SK-N-SH treated with all-trans-retinoic acid at 6 μM for 48 hours (cell line): ENCODE results near the gene DERL3.

Source experiments
- ARNTL ChIP-seq: fragments of 450-650 bp; formaldehyde crosslinking; IDR thresholded peaks from 2 replicates; pipeline ENCODE4 v1.5.0; 2020; ENCODE audit warnings: low read depth, mild to moderate bottlenecking, moderate library complexity, borderline replicate concordance
- BACH2 ChIP-seq: fragments of 250-450 bp; sonication (Bioruptor Pico); IDR thresholded peaks from 2 replicates; pipeline ENCODE4 v1.9.0; 2021; ENCODE audit warnings: mild to moderate bottlenecking, borderline replicate concordance
- CSDC2 ChIP-seq: fragments of 250-450 bp; sonication (Bioruptor Pico); IDR thresholded peaks from 2 replicates; pipeline ENCODE4 v1.5.0; 2020; ENCODE audit warnings: mild to moderate bottlenecking, moderate library complexity
- PATZ1 ChIP-seq: fragments of 250-450 bp; sonication (Bioruptor Pico); IDR thresholded peaks from 2 replicates; pipeline ENCODE4 v1.8.0; 2020; ENCODE audit warnings: mild to moderate bottlenecking, moderate library complexity, borderline replicate concordance
- RARB ChIP-seq: fragments of 250-450 bp; sonication (Bioruptor Pico); IDR thresholded peaks from 2 replicates; pipeline ENCODE4 v1.8.0; 2021; ENCODE audit warnings: mild to moderate bottlenecking, moderate library complexity
- TCF4 ChIP-seq: fragments of 250-450 bp; sonication (Bioruptor Pico); IDR thresholded peaks from 2 replicates; pipeline ENCODE4 v1.8.0; 2021; ENCODE audit warnings: mild to moderate bottlenecking, moderate library complexity, borderline replicate concordance
- ZC3H10 ChIP-seq: fragments of 250-450 bp; sonication (Bioruptor Pico); IDR thresholded peaks from 2 replicates; pipeline ENCODE4 v1.5.1; 2021; ENCODE audit warnings: mild to moderate bottlenecking, moderate library complexity
- ZFP30 ChIP-seq: fragments of 450-650 bp; formaldehyde crosslinking; IDR thresholded peaks from 2 replicates; pipeline ENCODE4 v1.5.0; 2022; ENCODE audit warnings: mild to moderate bottlenecking, moderate library complexity
- ZNF565 ChIP-seq: fragments of 450-650 bp; formaldehyde crosslinking; conservative IDR thresholded peaks from 2 replicates; pipeline ENCODE4 v1.5.0; 2020; ENCODE audit warnings: low read depth, mild to moderate bottlenecking, moderate library complexity
- TF ChIP-seq, protein P1 (sequence below): fragments of 250-450 bp; sonication (Bioruptor Pico); IDR thresholded peaks from 2 replicates; pipeline ENCODE4 v1.8.0; 2021; ENCODE audit warnings: low read depth, mild to moderate bottlenecking, moderate library complexity, borderline replicate concordance

GRCh38 chr22:23826510-23827350 is 12.1 kb downstream of the DERL3 start:
- TF ChIP-seq ZFP30 (CRISPR knock-in tag) (no peak), ZC3H10 (no peak), PATZ1 (CRISPR knock-in tag) (no peak), BACH2 (CRISPR knock-in tag) (no peak), TCF4 (peak; percentile 88), RARB (CRISPR knock-in tag) (no peak), CSDC2 (CRISPR knock-in tag) (no peak), ZNF565 (CRISPR knock-in tag) (no peak), ARNTL (CRISPR knock-in tag) (no peak)
- TF ChIP-seq, protein P1, sequence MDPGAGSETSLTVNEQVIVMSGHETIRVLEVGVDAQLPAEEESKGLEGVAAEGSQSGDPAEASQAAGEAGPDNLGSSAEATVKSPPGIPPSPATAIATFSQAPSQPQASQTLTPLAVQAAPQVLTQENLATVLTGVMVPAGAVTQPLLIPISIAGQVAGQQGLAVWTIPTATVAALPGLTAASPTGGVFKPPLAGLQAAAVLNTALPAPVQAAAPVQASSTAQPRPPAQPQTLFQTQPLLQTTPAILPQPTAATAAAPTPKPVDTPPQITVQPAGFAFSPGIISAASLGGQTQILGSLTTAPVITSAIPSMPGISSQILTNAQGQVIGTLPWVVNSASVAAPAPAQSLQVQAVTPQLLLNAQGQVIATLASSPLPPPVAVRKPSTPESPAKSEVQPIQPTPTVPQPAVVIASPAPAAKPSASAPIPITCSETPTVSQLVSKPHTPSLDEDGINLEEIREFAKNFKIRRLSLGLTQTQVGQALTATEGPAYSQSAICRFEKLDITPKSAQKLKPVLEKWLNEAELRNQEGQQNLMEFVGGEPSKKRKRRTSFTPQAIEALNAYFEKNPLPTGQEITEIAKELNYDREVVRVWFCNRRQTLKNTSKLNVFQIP: no peak
